Activated CD8-positive, alpha-beta T cell treated with anti-CD3 and anti-CD28 coated beads for 36 hours (primary cell): ENCODE measurements around the gene TPSB2. TPM values are rescaled to one million over a fixed set of nuclear protein-coding genes. Genes with fewer than 3 reads are reported as not detected.

Source experiments
- ATAC-seq: fragments of 200-7000 bp; cut with Tn5 transposase; one replicate; pipeline ENCODE4 v1.10.0; 2021; ENCODE audit warnings: mild to moderate bottlenecking, moderate library complexity
- CTCF ChIA-PET: fragments of 350-600 bp; sonication (Branson Sonifier 250); formaldehyde crosslinking; loops from one replicate; lab custom pipeline; 2021; ENCODE audit warnings: antibody characterized with exemption; lab: Charles Lee
- POLR2A ChIA-PET: fragments of 350-600 bp; sonication (Branson Sonifier 250); formaldehyde crosslinking; loops from one replicate; lab custom pipeline; 2021; ENCODE audit warnings: antibody characterized with exemption; lab: Charles Lee
- DNase-seq: peaks from one replicate; pipeline ENCODE4 v3.0.0-alpha.2; 2020
- H3K27ac Mint-ChIP-seq: one replicate; pipeline ENCODE4 v1.8.0; 2021; ENCODE audit warnings: mild to moderate bottlenecking, mixed read lengths
- H3K27me3 Mint-ChIP-seq: one replicate; pipeline ENCODE4 v1.8.0; 2021; ENCODE audit warnings: mixed read lengths
- H3K36me3 Mint-ChIP-seq: one replicate; pipeline ENCODE4 v1.8.0; 2021; ENCODE audit warnings: low read depth, mixed read lengths
- H3K4me1 Mint-ChIP-seq: one replicate; pipeline ENCODE4 v1.8.0; 2021; ENCODE audit warnings: low read depth, mixed read lengths
- H3K4me3 Mint-ChIP-seq: one replicate; pipeline ENCODE4 v1.8.0; 2021; ENCODE audit warnings: mild to moderate bottlenecking, moderate library complexity, mixed read lengths
- H3K9me3 Mint-ChIP-seq: one replicate; pipeline ENCODE4 v1.8.0; 2021; ENCODE audit warnings: mixed read lengths
- intact Hi-C: fragments of 100-400 bp; cut with micrococcal nuclease; formaldehyde crosslinking; loops from one replicate; pipeline ENCODE4 v1.10.0; 2022
- total RNA-seq, 2 experiments: library from RNA; stranded (reverse); gene quantifications; one replicate each; pipeline ENCODE4 v1.2.3, GENCODE V29; 2021
- TF ChIP-seq, protein P1 (sequence below): fragments of 200-600 bp; IDR thresholded peaks from one replicate; pipeline ENCODE4 v1.8.0; 2022; ENCODE audit warnings: antibody characterized with exemption, mild to moderate bottlenecking

TPSB2 gene
- total RNA-seq, 2 experiments from 2014 or later, result not detected

- H3K9me3 Mint-ChIP-seq, result no peaks in the 10 kb centered on the region
- CTCF ChIA-PET, result no interaction called here
These were observed 23.7 kb downstream of the TPSB2 start for GRCh38 chr16:1206326-1206725.

GRCh38 chr16:1204933-1205332 lies 25.1 kb downstream of the TPSB2 start:
- CTCF ChIA-PET, result no interaction called here
- DNase-seq (no peak), ATAC-seq (no peak)
- intact Hi-C loops, result no loop called here
- Mint-ChIP-seq H3K4me3 (no peak overlapping the region), H3K27me3 (no peaks in the 10 kb centered on the region), H3K4me1 (peaks cover 4% of the 10 kb centered on the region), H3K27ac (no peak overlapping the region), H3K9me3 (no peaks in the 10 kb centered on the region), H3K36me3 (no peaks in the 10 kb centered on the region)
- POLR2A ChIA-PET, result no interaction called here
- TF ChIP-seq, protein P1, sequence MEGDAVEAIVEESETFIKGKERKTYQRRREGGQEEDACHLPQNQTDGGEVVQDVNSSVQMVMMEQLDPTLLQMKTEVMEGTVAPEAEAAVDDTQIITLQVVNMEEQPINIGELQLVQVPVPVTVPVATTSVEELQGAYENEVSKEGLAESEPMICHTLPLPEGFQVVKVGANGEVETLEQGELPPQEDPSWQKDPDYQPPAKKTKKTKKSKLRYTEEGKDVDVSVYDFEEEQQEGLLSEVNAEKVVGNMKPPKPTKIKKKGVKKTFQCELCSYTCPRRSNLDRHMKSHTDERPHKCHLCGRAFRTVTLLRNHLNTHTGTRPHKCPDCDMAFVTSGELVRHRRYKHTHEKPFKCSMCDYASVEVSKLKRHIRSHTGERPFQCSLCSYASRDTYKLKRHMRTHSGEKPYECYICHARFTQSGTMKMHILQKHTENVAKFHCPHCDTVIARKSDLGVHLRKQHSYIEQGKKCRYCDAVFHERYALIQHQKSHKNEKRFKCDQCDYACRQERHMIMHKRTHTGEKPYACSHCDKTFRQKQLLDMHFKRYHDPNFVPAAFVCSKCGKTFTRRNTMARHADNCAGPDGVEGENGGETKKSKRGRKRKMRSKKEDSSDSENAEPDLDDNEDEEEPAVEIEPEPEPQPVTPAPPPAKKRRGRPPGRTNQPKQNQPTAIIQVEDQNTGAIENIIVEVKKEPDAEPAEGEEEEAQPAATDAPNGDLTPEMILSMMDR, result no peak

More at GRCh38 chr16:1206326-1206725, 23.7 kb downstream of the TPSB2 start:
- H3K27ac Mint-ChIP-seq, result no peak overlapping the region
- DNase-seq (no peak), ATAC-seq (no peak)
- TF ChIP-seq, protein P1, result no peak
- POLR2A ChIA-PET, result no interaction called here
- H3K4me3 Mint-ChIP-seq, result no peak overlapping the region
- H3K27me3 Mint-ChIP-seq, result no peaks in the 10 kb centered on the region
- H3K36me3 Mint-ChIP-seq, result no peaks in the 10 kb centered on the region
- H3K4me1 Mint-ChIP-seq, result peaks cover 4% of the 10 kb centered on the region
- intact Hi-C loops, result no loop called here

DNA sequence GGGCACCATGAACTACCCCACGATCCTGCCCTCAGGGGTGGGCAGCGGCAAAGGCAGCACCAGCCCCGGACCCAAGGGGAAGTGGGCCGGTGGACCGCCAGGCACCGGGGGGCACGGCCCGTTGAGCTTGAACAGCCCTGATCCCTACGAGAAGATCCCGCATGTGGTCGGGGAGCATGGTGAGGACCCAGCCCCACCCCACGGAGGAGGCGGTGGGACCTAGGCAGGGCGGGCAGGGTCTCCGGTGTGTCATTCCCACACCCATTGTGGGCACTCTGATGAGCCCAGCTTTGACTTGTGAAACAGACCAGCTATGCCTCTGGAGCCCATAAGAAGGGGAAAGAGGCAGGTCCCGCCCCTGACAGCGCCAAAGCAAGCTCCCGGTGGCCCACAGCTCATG lies 27.7 kb downstream of the TPSB2 start:
- POLR2A ChIA-PET, result no interaction called here
- TF ChIP-seq, protein P1, result no peak
- intact Hi-C loops, result no loop called here
- H3K27me3 Mint-ChIP-seq, result no peaks in the 10 kb centered on the region
- DNase-seq (no peak), ATAC-seq (no peak)
- CTCF ChIA-PET, result no interaction called here
- no peaks in the 10 kb centered on the region for H3K36me3 Mint-ChIP-seq
- no peak overlapping the region for H3K4me3 Mint-ChIP-seq
- no peaks in the 10 kb centered on the region for H3K4me1 Mint-ChIP-seq
- no peaks in the 10 kb centered on the region for H3K9me3 Mint-ChIP-seq
- no peak overlapping the region for H3K27ac Mint-ChIP-seq

- intact Hi-C loops, result no loop called here
- no peak overlapping the region for H3K4me3 Mint-ChIP-seq
- POLR2A ChIA-PET, result no interaction called here
- CTCF ChIA-PET, result no interaction called here
- no peaks in the 10 kb centered on the region for H3K27me3 Mint-ChIP-seq
- no peaks in the 10 kb centered on the region for H3K36me3 Mint-ChIP-seq
- H3K4me1 Mint-ChIP-seq, result no peaks in the 10 kb centered on the region
- H3K27ac Mint-ChIP-seq, result no peak overlapping the region
- H3K9me3 Mint-ChIP-seq, result no peaks in the 10 kb centered on the region
- TF ChIP-seq, protein P1, result no peak
- ATAC-seq (no peak), DNase-seq (no peak)
These were observed 28.5 kb downstream of the TPSB2 start for GRCh38 chr16:1201444-1201843.

- DNase-seq, result no peak
- no peaks in the 10 kb centered on the region for H3K27me3 Mint-ChIP-seq
- no peak for ATAC-seq
- no peaks in the 10 kb centered on the region for H3K4me1 Mint-ChIP-seq
- H3K9me3 Mint-ChIP-seq, result no peaks in the 10 kb centered on the region
- POLR2A ChIA-PET, result no interaction called here
- TF ChIP-seq, protein P1, result no peak
- intact Hi-C loops, result no loop called here
- no peak overlapping the region for H3K4me3 Mint-ChIP-seq
- H3K27ac Mint-ChIP-seq, result no peak overlapping the region
- no peaks in the 10 kb centered on the region for H3K36me3 Mint-ChIP-seq
- CTCF ChIA-PET, result no interaction called here
These were observed 29.9 kb downstream of the TPSB2 start for GRCh38 chr16:1200014-1200627.
